CD4-positive, alpha-beta T cell (primary cell): ENCODE results near the gene LTBP4. TPM values are rescaled to one million over a fixed set of nuclear protein-coding genes. Genes with fewer than 3 reads are reported as not detected.
A peak's percentile ranks its signal among the peaks of the same experiment; 100 is the strongest.

Experiments
- ATAC-seq: fragments of 200-7000 bp; cut with Tn5 transposase; one replicate; pipeline ENCODE4 v1.10.0; 2022; ENCODE audit warnings: mild to moderate bottlenecking; ENCODE audit not compliant: poor library complexity
- CTCF ChIA-PET: fragments of 350-600 bp; sonication (Branson Sonifier 250); formaldehyde crosslinking; loops from one replicate; lab custom pipeline; 2021; ENCODE audit warnings: antibody characterized with exemption, inconsistent platforms; lab: Charles Lee
- POLR2A ChIA-PET: fragments of 350-600 bp; sonication (Branson Sonifier 250); formaldehyde crosslinking; loops from one replicate; lab custom pipeline; 2021; ENCODE audit warnings: antibody characterized with exemption, inconsistent platforms; lab: Charles Lee
- DNase-seq, 14 experiments: peaks; one replicate each; pipeline ENCODE4 v3.0.0-alpha.2; 2013 to 2020; ENCODE audit warnings: mixed read lengths in 2 of 14
- H3K27ac ChIP-seq, 2 donors: one replicate each; pipeline versions ENCODE4 v1.5.1 to v1.7.0; 2013; ENCODE audit warnings: low read length in 2 of 2, low read depth in 1 of 2, mild to moderate bottlenecking in 1 of 2
- H3K27me3 ChIP-seq, 2 experiments: 1 replicate in 1 of 2; 2 replicates in 1 of 2; pipeline versions ENCODE4 v1.6.1 to v1.7.0; 2013; ENCODE audit warnings: low read length in 2 of 2, control low read depth in 1 of 2, mild to moderate bottlenecking in 1 of 2, moderate library complexity in 1 of 2; ENCODE audit not compliant: insufficient read depth in 2 of 2, control insufficient read depth in 1 of 2
- H3K36me3 ChIP-seq: one replicate; pipeline ENCODE4 v1.6.1; 2013; ENCODE audit warnings: low read length, control low read depth; ENCODE audit not compliant: insufficient read depth
- H3K4me1 ChIP-seq: one replicate; pipeline ENCODE4 v1.6.1; 2013; ENCODE audit warnings: low read length, control low read depth; ENCODE audit not compliant: insufficient read depth
- H3K4me3 ChIP-seq: one replicate; pipeline ENCODE4 v1.5.1; 2013; ENCODE audit warnings: mild to moderate bottlenecking, low read length, moderate library complexity
- H3K9me3 ChIP-seq, 2 experiments: 1 replicate in 1 of 2; 2 replicates in 1 of 2; pipeline versions ENCODE4 v1.6.1 to v1.7.0; 2013; ENCODE audit warnings: low read length in 2 of 2, mild to moderate bottlenecking in 2 of 2, control low read depth in 1 of 2, moderate library complexity in 1 of 2; ENCODE audit not compliant: control insufficient read depth in 1 of 2, insufficient read depth in 1 of 2
- H3K27ac Mint-ChIP-seq: one replicate; pipeline ENCODE4 v1.8.0; 2020; ENCODE audit warnings: mixed read lengths
- H3K27me3 Mint-ChIP-seq: one replicate; pipeline ENCODE4 v1.8.0; 2021; ENCODE audit warnings: mixed read lengths
- H3K36me3 Mint-ChIP-seq: one replicate; pipeline ENCODE4 v1.8.0; 2021; ENCODE audit warnings: low read depth, mixed read lengths
- H3K4me1 Mint-ChIP-seq: one replicate; pipeline ENCODE4 v1.8.0; 2021; ENCODE audit warnings: low read depth, mixed read lengths
- H3K4me3 Mint-ChIP-seq: one replicate; pipeline ENCODE4 v1.8.0; 2020; ENCODE audit warnings: mild to moderate bottlenecking, mixed read lengths
- H3K9me3 Mint-ChIP-seq: one replicate; pipeline ENCODE4 v1.8.0; 2020; ENCODE audit warnings: mixed read lengths
- intact Hi-C, 2 experiments: fragments of 100-400 bp; cut with DNase I in 1 of 2; cut with micrococcal nuclease in 1 of 2; formaldehyde crosslinking; loops; one replicate each; pipeline versions ENCODE4 v1.15.1 to v1.9.0; 2023 to 2025; cut with DNase I, micrococcal nuclease
- total RNA-seq, 174 experiments: library from RNA in 2 of 174; stranded (reverse) in 2 of 174; gene quantifications; one replicate each; pipeline ENCODE4 v1.2.3 and lab custom pipeline; 2021 to 2026
- TF ChIP-seq, protein P1 (sequence below): fragments of 200-600 bp; IDR thresholded peaks from one replicate; pipeline ENCODE4 v1.8.0; 2022; ENCODE audit warnings: antibody characterized with exemption, mild to moderate bottlenecking

The LTBP4 gene
- total RNA-seq, 2 experiments from 2014 or later, result 116 to 134 TPM

DNA sequence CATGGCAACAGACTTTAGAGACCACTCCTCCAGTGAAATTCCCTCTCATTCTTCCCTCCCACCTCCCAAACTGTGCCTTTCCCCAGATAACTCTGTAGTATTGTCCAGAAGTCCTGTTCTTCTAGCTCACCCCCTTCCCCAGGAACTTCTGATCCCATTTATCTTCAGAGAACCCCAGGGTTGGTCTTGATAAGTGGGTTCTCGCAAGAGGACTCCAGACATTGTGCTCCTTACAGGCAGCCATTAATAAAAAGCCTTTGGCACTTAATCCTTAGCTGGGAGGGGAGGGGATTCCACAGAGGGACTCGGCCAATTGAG lies 1.9 kb downstream of the LTBP4 start:
- Mint-ChIP-seq H3K36me3 (no peaks in the 10 kb centered on the region), H3K27ac (peak overlapping the region; percentile 88), H3K4me1 (peaks cover 81% of the 10 kb centered on the region), H3K9me3 (no peaks in the 10 kb centered on the region), H3K4me3 (peak overlapping the region; percentile 88), H3K27me3 (peaks cover 42% of the 10 kb centered on the region)
- ATAC-seq (no peak), DNase-seq (no peak)
- no peaks in the 10 kb centered on the region for H3K36me3 ChIP-seq
- peaks cover 33 to 38% of the 10 kb centered on the region in 2 experiments for H3K27me3 ChIP-seq
- H3K9me3 ChIP-seq, result peaks cover 0 to 3% of the 10 kb centered on the region in 2 experiments
- ChIA-PET CTCF (interaction anchor here (0.7 to 3.9 kb wide), 6 partner anchors 18 to 138 kb away, joined by 3 to 37 read pairs (median 4); no protein-coding TSS in a partner anchor), POLR2A (interaction anchor here (0.8 to 4.0 kb wide), 6 partner anchors 12 to 183 kb away, joined by 3 to 51 read pairs (median 5); no protein-coding TSS in a partner anchor)
- no peak overlapping the region for H3K4me3 ChIP-seq
- H3K27ac ChIP-seq, result no peak overlapping the region
- intact Hi-C loops, result loop anchor here (5.0 kb wide), 5 partner anchors 36 to 316 kb away; partner anchors contain the start of genes BLVRB (in 2 of the 2), SPTBN4 (in 2 of the 2) and AKT2 (in 1 of the 2)
- H3K4me1 ChIP-seq, result peaks cover 93% of the 10 kb centered on the region
- TF ChIP-seq, protein P1, sequence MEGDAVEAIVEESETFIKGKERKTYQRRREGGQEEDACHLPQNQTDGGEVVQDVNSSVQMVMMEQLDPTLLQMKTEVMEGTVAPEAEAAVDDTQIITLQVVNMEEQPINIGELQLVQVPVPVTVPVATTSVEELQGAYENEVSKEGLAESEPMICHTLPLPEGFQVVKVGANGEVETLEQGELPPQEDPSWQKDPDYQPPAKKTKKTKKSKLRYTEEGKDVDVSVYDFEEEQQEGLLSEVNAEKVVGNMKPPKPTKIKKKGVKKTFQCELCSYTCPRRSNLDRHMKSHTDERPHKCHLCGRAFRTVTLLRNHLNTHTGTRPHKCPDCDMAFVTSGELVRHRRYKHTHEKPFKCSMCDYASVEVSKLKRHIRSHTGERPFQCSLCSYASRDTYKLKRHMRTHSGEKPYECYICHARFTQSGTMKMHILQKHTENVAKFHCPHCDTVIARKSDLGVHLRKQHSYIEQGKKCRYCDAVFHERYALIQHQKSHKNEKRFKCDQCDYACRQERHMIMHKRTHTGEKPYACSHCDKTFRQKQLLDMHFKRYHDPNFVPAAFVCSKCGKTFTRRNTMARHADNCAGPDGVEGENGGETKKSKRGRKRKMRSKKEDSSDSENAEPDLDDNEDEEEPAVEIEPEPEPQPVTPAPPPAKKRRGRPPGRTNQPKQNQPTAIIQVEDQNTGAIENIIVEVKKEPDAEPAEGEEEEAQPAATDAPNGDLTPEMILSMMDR, result no peak

GRCh38 chr19:40603389-40604170 lies 2.4 kb downstream of the LTBP4 start:
- Histone ChIP-seq H3K4me1 (peaks cover 93% of the 10 kb centered on the region), H3K27ac (peak overlapping the region in 1 of 2 donors; percentile 49), H3K4me3 (peak overlapping the region; percentile 66), H3K27me3 (peaks cover 29 to 33% of the 10 kb centered on the region in 2 experiments), H3K9me3 (no peaks in the 10 kb centered on the region), H3K36me3 (no peaks in the 10 kb centered on the region)
- Mint-ChIP-seq H3K4me1 (peaks cover 79% of the 10 kb centered on the region), H3K27ac (peak overlapping the region; percentile 88), H3K4me3 (peak overlapping the region; percentile 88), H3K36me3 (no peaks in the 10 kb centered on the region), H3K27me3 (peaks cover 38% of the 10 kb centered on the region), H3K9me3 (no peaks in the 10 kb centered on the region)
- peak; percentile 72 for ATAC-seq
- POLR2A ChIA-PET, result interaction anchor here (0.7 to 4.0 kb wide), 16 partner anchors 8 to 1168 kb away, joined by 3 to 51 read pairs (median 4); partner anchors contain the start of genes ACTMAP, BLVRB, RPS16 and SERTAD1
- TF ChIP-seq, protein P1, result no peak
- intact Hi-C loops, result loop anchor here (2.0 to 5.0 kb wide), 6 partner anchors 31 to 316 kb away; partner anchors contain the start of genes BLVRB (in 2 of the 2), SPTBN4 (in 2 of the 2) and AKT2 (in 1 of the 2)
- DNase-seq, result peak; percentile 91 to 99 (median 97)
- CTCF ChIA-PET, result interaction anchor here (0.9 to 3.9 kb wide), 8 partner anchors 9 to 139 kb away, joined by 3 to 37 read pairs (median 4); no protein-coding TSS in a partner anchor

- no peaks in the 10 kb centered on the region for H3K36me3 ChIP-seq
- DNase-seq, result no peak
- H3K27me3 ChIP-seq, result peaks cover 24 to 26% of the 10 kb centered on the region in 2 experiments
- no peak overlapping the region for H3K27ac ChIP-seq
- peaks cover 93% of the 10 kb centered on the region for H3K4me1 ChIP-seq
- no peak for ATAC-seq
- no peaks in the 10 kb centered on the region for H3K9me3 ChIP-seq
- ChIA-PET POLR2A (interaction anchor here (0.7 to 4.0 kb wide), 15 partner anchors 9 to 1168 kb away, joined by 3 to 51 read pairs (median 4); partner anchors contain the start of genes ACTMAP, BLVRB, RPS16 and SERTAD1), CTCF (interaction anchor here (0.9 to 3.9 kb wide), 8 partner anchors 9 to 140 kb away, joined by 3 to 37 read pairs (median 5); no protein-coding TSS in a partner anchor)
- H3K4me3 ChIP-seq, result peak overlapping the region; percentile 66
- H3K27ac Mint-ChIP-seq, result peak overlapping the region; percentile 88
- peaks cover 32% of the 10 kb centered on the region for H3K27me3 Mint-ChIP-seq
- no peaks in the 10 kb centered on the region for H3K9me3 Mint-ChIP-seq
- intact Hi-C loops, result loop anchor here (2.0 to 5.0 kb wide), 6 partner anchors 31 to 317 kb away; partner anchors contain the start of genes BLVRB (in 2 of the 2), SPTBN4 (in 2 of the 2) and AKT2 (in 1 of the 2)
- no peaks in the 10 kb centered on the region for H3K36me3 Mint-ChIP-seq
- H3K4me3 Mint-ChIP-seq, result peak overlapping the region; percentile 88
- TF ChIP-seq, protein P1, result no peak
- peaks cover 79% of the 10 kb centered on the region for H3K4me1 Mint-ChIP-seq
These were observed 3.0 kb downstream of the LTBP4 start for GRCh38 chr19:40604171-40604646.
